SK-N-SH (cell line): Measurements from ENCODE around the gene ATP2B3. TPM values are rescaled to one million over a fixed set of nuclear protein-coding genes. Genes with fewer than 3 reads are reported as not detected.

ENCODE experiments used
- CTCF ChIA-PET: fragments of 300-600, 350-600 bp; formaldehyde crosslinking; extraction: SDS; loops from one replicate; lab custom pipeline; 2021; lab: Yijun Ruan, JAX
- POLR2A ChIA-PET: fragments of 350-600 bp; sonication (Branson Sonifier 250); formaldehyde crosslinking; extraction: SDS; loops from one replicate; lab custom pipeline; 2020; ENCODE audit warnings: antibody characterized with exemption, inconsistent platforms; lab: Yijun Ruan, JAX
- DNase-seq: peaks from one replicate; pipeline ENCODE4 v3.0.0; 2012
- H2AFZ ChIP-seq: fragments of 200-600 bp; sonication (generic); 2 replicates; pipeline ENCODE4 v1.8.1; 2016; ENCODE audit warnings: antibody characterized with exemption, mild to moderate bottlenecking, low read depth
- H3F3A ChIP-seq: fragments of 200-600 bp; sonication (generic); replicated peaks from 2 replicates; pipeline ENCODE3; 2016; ENCODE audit warnings: antibody characterized with exemption, mild to moderate bottlenecking; ENCODE audit not compliant: insufficient read depth
- H3K27ac ChIP-seq, 2 experiments: fragments of 200-500 bp in 1 of 2; fragments of 200-600 bp in 1 of 2; sonication (Bioruptor generic) in 1 of 2; sonication (generic), shearing (Covaris generic) in 1 of 2; 2 replicates each; pipeline versions ENCODE4 v1.5.1 to v1.6.1; 2014 to 2016; ENCODE audit warnings: low read depth in 2 of 2, inconsistent platforms in 1 of 2, low read length in 1 of 2, mild to moderate bottlenecking in 1 of 2, mixed read lengths in 1 of 2
- H3K27me3 ChIP-seq: fragments of 200-600 bp; sonication (generic), shearing (Covaris generic); 2 replicates; pipeline ENCODE4 v1.6.1; 2016; ENCODE audit warnings: mixed run types; ENCODE audit not compliant: insufficient read depth
- H3K36me3 ChIP-seq, 2 experiments: fragments of 200-500 bp in 1 of 2; fragments of 200-600 bp in 1 of 2; sonication (Bioruptor generic) in 1 of 2; sonication (generic) in 1 of 2; replicated peaks in 1 of 2; 2 replicates each; pipeline versions ENCODE3 to v1.5.1; 2014 to 2016; ENCODE audit warnings: low read length in 1 of 2, mild to moderate bottlenecking in 1 of 2; ENCODE audit not compliant: insufficient read depth in 2 of 2, control insufficient read depth in 1 of 2
- H3K4me1 ChIP-seq, 2 experiments: fragments of 200-500 bp in 1 of 2; fragments of 200-600 bp in 1 of 2; sonication (Bioruptor generic) in 1 of 2; sonication (generic), shearing (Covaris generic) in 1 of 2; 2 replicates each; pipeline versions ENCODE4 v1.5.1 to v1.6.1; 2014 to 2016; ENCODE audit warnings: low read depth in 1 of 2, low read length in 1 of 2, mixed run types in 1 of 2; ENCODE audit not compliant: insufficient read depth in 2 of 2, control insufficient read depth in 1 of 2
- H3K4me2 ChIP-seq: fragments of 200-600 bp; sonication (generic), shearing (Covaris generic); 2 replicates; pipeline ENCODE4 v1.6.1; 2017; ENCODE audit warnings: mixed run types
- H3K4me3 ChIP-seq, 2 experiments: fragments of 200-500 bp in 1 of 2; fragments of 200-600 bp in 1 of 2; sonication (Bioruptor generic) in 1 of 2; sonication (generic), shearing (Covaris generic) in 1 of 2; 2 replicates each; pipeline versions ENCODE4 v1.5.1 to v1.8.1; 2014 to 2016; ENCODE audit warnings: low read depth in 2 of 2, inconsistent platforms in 1 of 2, low read length in 1 of 2, mild to moderate bottlenecking in 1 of 2, mixed read lengths in 1 of 2, moderate library complexity in 1 of 2
- H3K79me2 ChIP-seq: fragments of 200-600 bp; sonication (generic); 2 replicates; pipeline ENCODE4 v1.8.1; 2017; ENCODE audit warnings: mild to moderate bottlenecking; ENCODE audit not compliant: insufficient read depth
- H3K9ac ChIP-seq: fragments of 200-600 bp; sonication (generic); 2 replicates; pipeline ENCODE4 v1.6.1; 2017; ENCODE audit warnings: mixed run types
- H3K9me2 ChIP-seq: fragments of 200-600 bp; sonication (generic); 2 replicates; pipeline ENCODE4 v1.6.1; 2017; ENCODE audit warnings: mixed run types
- H3K9me3 ChIP-seq: fragments of 200-600 bp; sonication (generic); 2 replicates; pipeline ENCODE4 v1.6.1; 2017; ENCODE audit warnings: mixed run types, mild to moderate bottlenecking, moderate library complexity
- H4K20me1 ChIP-seq: fragments of 200-600 bp; sonication (generic); 2 replicates; pipeline ENCODE4 v1.6.1; 2017; ENCODE audit warnings: mild to moderate bottlenecking, mixed run types; ENCODE audit not compliant: insufficient read depth
- CHD2 ChIP-seq: fragments of 150-350 bp; IDR thresholded peaks from 2 replicates; pipeline ENCODE4 v1.6.1; 2018; ENCODE audit warnings: low read length; ENCODE audit not compliant: partially characterized antibody
- FOXJ3 ChIP-seq: sonication (generic); formaldehyde crosslinking; IDR thresholded peaks from 2 replicates; pipeline ENCODE4 v1.5.1; 2020; ENCODE audit warnings: mild to moderate bottlenecking, missing genetic modification reagents
- NRF1 ChIP-seq: IDR thresholded peaks from 2 replicates; pipeline ENCODE4 v1.6.1; 2012; ENCODE audit warnings: low read depth, mild to moderate bottlenecking, low read length
- PBX3 ChIP-seq: IDR thresholded peaks from 2 replicates; pipeline ENCODE4; 2012
- POLR2AphosphoS5 ChIP-seq: IDR thresholded peaks from 2 replicates; pipeline ENCODE4 v1.6.1; 2012; ENCODE audit warnings: low read depth, low read length
- REST ChIP-seq: IDR thresholded peaks from 2 replicates; pipeline ENCODE4 v1.6.1; 2012; ENCODE audit warnings: mild to moderate bottlenecking, low read depth, low read length, moderate library complexity
- RXRA ChIP-seq: IDR thresholded peaks from 2 replicates; pipeline ENCODE4 v1.4.0; 2012; ENCODE audit warnings: low read depth, mild to moderate bottlenecking, borderline replicate concordance
- SIN3A ChIP-seq: IDR thresholded peaks from 2 replicates; pipeline ENCODE4 v1.6.1; 2012; ENCODE audit warnings: low read depth, mild to moderate bottlenecking, low read length, moderate library complexity, borderline replicate concordance
- SMC3 ChIP-seq: IDR thresholded peaks from 2 replicates; pipeline ENCODE4 v1.6.1; 2012; ENCODE audit warnings: low read depth, low read length, improper control_type of control experiment
- TAF1 ChIP-seq: IDR thresholded peaks from 2 replicates; pipeline ENCODE4 v1.6.1; 2012; ENCODE audit warnings: low read depth, mild to moderate bottlenecking, low read length, moderate library complexity, borderline replicate concordance
- TCF12 ChIP-seq: IDR thresholded peaks from 2 replicates; pipeline ENCODE4 v1.4.0; 2012
- USF1 ChIP-seq: IDR thresholded peaks from 2 replicates; pipeline ENCODE4 v1.4.0; 2012; ENCODE audit warnings: low read depth, borderline replicate concordance
- WGBS: methylation state at CpG from one replicate; pipeline ENCODE4 v1.1.6; 2017; ENCODE audit warnings: low lambda C conversion rate; 5-methylcytosine and 5-hydroxymethylcytosine counted together
- polyA plus RNA-seq, 3 experiments: library from polyadenylated mRNA; depleted of rRNA; stranded (reverse); fragments of >200 nt; gene quantifications; 2 replicates each; pipeline ENCODE4 v1.2.3, GENCODE V29; 2012
- TF ChIP-seq, protein P1 (sequence below): IDR thresholded peaks from 2 replicates; pipeline ENCODE4 v1.4.0; 2012; ENCODE audit warnings: low read depth
- TF ChIP-seq, protein P2 (sequence below): IDR thresholded peaks from 2 replicates; pipeline ENCODE4 v1.4.0; 2012; ENCODE audit warnings: low read depth, borderline replicate concordance

Gene ATP2B3
- polyA plus RNA-seq, 1 of the 3 experiments (the other 2 are of a cell fraction) = 0.16 TPM

DNA sequence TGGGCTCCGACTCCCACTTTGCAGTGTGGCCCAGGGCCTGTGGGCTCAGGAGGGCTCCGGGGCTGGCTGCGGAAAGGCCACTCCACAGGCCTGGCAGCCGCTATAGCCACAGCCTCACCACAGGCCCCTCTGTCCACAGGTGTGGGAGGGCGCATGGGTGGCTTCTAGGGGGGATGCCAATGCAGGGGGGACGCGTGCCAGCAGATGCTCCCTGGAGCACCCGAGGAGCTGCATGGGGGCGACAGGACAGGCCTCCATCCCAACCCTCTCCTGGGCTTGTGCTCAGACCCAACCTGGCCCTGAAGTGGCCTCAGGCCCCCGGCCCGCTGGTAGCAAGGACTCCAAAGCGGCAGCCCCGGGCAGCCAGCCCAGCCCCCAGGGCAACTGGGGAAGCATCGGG, 14.6 kb upstream of the ATP2B3 start (continued):
- no peak for TF ChIP-seq REST

DNA sequence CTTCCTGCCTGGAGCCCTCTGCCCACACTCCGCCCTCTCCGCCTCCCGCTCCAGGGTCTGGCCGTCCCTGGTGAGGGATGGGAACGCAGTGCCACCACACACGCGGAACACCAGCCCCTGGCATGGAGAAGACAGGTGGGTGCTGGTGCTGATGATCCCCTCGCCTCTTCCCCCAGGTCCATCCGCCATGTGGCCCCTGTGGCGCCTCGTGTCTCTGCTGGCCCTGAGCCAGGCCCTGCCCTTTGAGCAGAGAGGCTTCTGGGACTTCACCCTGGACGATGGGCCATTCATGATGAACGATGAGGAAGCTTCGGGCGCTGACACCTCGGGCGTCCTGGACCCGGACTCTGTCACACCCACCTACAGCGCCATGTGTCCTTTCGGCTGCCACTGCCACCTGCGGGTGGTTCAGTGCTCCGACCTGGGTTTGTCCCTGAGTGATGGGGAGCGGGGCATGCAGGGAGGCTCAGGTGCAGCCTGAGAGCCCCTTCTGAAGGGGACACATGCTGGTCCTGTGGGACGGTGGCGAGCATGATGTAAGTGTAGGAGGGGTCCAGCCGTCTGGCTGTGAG, 12.9 kb upstream of the ATP2B3 start:
- no peaks in the 10 kb centered on the region for H3K9me3 ChIP-seq
- peaks cover 0 to 16% of the 10 kb centered on the region in 2 experiments; a peak in 1 of 4 replicates for H3K4me1 ChIP-seq
- TF ChIP-seq SIN3A (no peak), FOXJ3 (CRISPR knock-in tag) (no peak), PBX3 (no peak), RXRA (no peak), POLR2AphosphoS5 (no peak), TAF1 (no peak), CHD2 (no peak), USF1 (no peak), NRF1 (no peak), TCF12 (no peak), SMC3 (no peak)
- TF ChIP-seq, protein P1, sequence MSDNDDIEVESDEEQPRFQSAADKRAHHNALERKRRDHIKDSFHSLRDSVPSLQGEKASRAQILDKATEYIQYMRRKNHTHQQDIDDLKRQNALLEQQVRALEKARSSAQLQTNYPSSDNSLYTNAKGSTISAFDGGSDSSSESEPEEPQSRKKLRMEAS = no peak
- TF ChIP-seq, protein P2, sequence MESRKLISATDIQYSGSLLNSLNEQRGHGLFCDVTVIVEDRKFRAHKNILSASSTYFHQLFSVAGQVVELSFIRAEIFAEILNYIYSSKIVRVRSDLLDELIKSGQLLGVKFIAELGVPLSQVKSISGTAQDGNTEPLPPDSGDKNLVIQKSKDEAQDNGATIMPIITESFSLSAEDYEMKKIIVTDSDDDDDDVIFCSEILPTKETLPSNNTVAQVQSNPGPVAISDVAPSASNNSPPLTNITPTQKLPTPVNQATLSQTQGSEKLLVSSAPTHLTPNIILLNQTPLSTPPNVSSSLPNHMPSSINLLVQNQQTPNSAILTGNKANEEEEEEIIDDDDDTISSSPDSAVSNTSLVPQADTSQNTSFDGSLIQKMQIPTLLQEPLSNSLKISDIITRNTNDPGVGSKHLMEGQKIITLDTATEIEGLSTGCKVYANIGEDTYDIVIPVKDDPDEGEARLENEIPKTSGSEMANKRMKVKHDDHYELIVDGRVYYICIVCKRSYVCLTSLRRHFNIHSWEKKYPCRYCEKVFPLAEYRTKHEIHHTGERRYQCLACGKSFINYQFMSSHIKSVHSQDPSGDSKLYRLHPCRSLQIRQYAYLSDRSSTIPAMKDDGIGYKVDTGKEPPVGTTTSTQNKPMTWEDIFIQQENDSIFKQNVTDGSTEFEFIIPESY = no peak
- 61% methylated on average over 18 of the region's 26 CpGs for WGBS
- ChIA-PET CTCF (interaction anchor here (0.6 to 8.8 kb wide), 4 partner anchors 33 to 472 kb away, joined by 3 to 203 read pairs (median 33); partner anchors contain the start of gene HAUS7), POLR2A (no interaction called here)
- no peaks in the 10 kb centered on the region for H3K36me3 ChIP-seq
- H3K9me2 ChIP-seq = no peaks in the 10 kb centered on the region
- 0 out of 2 replicates have a peak, but pooled peaks cover 10% of the 10 kb centered on the region for H4K20me1 ChIP-seq
- no peak for DNase-seq
- H3K4me2 ChIP-seq = no peak overlapping the region
- no peaks in the 10 kb centered on the region for H3K79me2 ChIP-seq
- H3K27ac ChIP-seq = no peak overlapping the region
- peaks cover 4% of the 10 kb centered on the region for H3F3A ChIP-seq
- H3K27me3 ChIP-seq = no peaks in the 10 kb centered on the region
- H3K4me3 ChIP-seq = no peak overlapping the region
- no peak overlapping the region for H2AFZ ChIP-seq
- H3K9ac ChIP-seq = no peak overlapping the region
